ENCODE data around the gene POLQ.
"Not testable (repeated sequence)": the region's sequence is repeated elsewhere in the genome, so short reads cannot be mapped to it uniquely, and the experiment has no call there.

GRCh38 chr3:121451752-121452151 is 94.0 kb downstream of the POLQ start:
- TF ChIP-seq CTCF, POLR2A (IDR thresholded peaks at IDR 0.05): not testable (repeated sequence)
